NCI-H2196 (cell line): ENCODE results near the gene TSSK3.
"Not testable (repeated sequence)": the region's sequence is repeated elsewhere in the genome, so short reads cannot be mapped to it uniquely, and the experiment has no call there.

Source experiments
- DNase-seq: peaks from one replicate; lab custom pipeline; 2025; ENCODE audit not compliant: unreplicated experiment; lab: John Stamatoyannopoulos, UW

The TSSK3 gene

GRCh38 chr1:32394890-32395432 is 32.6 kb downstream of the TSSK3 start:
- no peak for DNase-seq

GRCh38 chr1:32396524-32396923 is 34.2 kb downstream of the TSSK3 start:
- DNase-seq: not testable (repeated sequence)

GRCh38 chr1:32398401-32398800 is 36.1 kb downstream of the TSSK3 start:
- DNase-seq: no peak

- no peak for DNase-seq
Observed at GRCh38 chr1:32399843-32400242, 37.5 kb downstream of the TSSK3 start.

DNA sequence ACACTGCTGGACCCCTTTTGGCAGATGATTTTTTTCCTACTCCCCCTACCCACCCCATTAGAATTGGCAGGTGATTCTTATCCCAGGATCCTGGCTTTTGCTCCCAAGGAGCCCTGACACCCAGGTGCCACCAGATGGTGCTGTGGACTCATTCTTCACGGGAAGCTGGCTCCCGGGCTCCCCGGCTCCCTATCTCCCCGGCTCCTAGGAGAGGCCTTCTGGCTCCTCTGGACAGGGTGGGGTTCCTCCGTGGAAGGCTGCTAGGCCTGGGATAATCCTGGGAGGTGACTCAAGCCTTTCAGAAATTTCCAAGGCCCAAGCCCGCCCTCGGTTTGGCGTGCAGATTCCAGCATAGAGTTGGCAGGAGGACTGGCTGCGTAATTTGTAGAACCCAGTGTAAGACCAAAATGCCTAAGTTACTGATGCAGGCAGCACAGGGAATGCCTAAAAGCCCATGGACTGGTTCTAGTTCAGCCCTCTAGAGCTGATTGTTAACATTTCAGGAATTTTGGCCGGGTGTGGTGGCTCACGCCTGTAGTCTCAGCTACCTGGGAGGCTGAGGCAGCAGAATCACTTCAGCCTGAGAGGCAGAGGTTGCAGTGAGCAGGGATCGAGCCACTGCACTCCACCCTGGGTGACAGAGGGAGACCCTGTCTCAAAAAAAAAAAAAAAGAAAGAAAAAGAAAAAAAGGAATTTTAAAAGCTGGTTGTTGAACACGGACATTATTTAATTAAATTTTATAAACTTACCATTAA is 38.7 kb downstream of the TSSK3 start:
- peak; percentile 84 for DNase-seq

- no peak for DNase-seq
Observed at GRCh38 chr1:32404946-32405345, 42.6 kb downstream of the TSSK3 start.

DNA sequence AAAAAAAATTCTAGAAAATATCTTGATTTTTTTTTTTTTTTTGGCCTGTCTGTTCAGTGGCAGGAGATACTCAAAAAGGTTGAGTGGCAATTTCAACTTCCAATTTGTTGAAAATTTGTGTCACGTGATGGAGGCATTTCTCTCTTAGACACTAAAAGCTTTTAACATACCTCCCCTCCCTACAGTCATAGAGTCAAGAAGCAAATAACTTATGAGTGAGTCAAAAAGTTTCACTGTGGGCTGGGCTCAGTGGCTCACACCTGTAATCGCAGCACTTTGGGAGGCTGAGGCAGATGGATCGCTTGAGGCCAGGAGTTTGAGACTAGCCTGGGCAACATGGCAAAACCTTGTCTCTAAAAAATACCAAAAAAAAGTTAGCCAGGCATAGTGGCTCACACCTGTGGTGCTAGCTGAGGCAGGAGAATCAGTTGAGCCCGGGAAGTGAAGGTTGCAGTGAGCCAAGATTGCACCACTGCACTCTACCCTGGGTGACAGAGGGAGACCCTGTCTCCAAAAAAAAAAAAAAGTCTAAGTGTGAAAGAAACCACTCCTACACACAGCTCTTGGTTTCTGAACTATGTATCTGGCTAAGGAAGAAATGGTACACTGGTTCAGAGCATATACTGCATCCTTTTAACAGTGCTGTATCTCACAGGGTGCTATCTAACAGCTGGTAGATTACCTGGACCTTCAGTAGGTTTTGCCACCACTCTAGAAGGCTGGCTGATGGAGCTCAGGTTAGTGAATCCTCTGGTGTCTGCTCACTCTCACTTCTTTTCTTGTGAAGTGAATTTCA is 43.5 kb downstream of the TSSK3 start:
- no peak for DNase-seq

DNA sequence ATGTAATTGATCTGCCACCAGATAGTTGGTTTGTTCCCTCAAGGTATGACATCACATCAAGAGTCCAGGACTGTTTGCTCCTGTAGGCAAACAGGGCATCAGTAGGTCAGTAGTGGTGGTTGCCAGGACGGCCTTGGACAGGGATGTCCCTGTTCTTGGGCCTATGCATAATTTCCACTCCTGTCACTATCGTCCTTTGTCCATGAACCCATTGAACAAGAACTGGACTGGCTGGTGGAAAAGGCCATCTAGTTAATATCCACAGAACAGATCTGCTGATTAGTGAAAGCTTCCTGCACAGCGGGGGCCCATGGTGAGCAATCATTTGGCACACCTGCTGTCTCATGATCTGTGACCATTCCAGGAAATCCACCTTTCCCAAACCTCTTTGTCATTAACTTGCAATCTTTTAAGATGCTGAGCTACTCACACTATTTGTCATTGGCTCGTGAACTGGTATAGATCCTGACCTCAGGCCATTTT is 44.3 kb downstream of the TSSK3 start:
- DNase-seq: peak; percentile 10

- DNase-seq: no peak
Observed at GRCh38 chr1:32411261-32411660, 48.9 kb downstream of the TSSK3 start.

GRCh38 chr1:32413507-32414185 is 51.3 kb downstream of the TSSK3 start:
- peak; percentile 50 for DNase-seq
